LNCaP clone FGC (cell line): ENCODE measurements around the gene FOXK1.
"Not testable (repeated sequence)": the region's sequence is repeated elsewhere in the genome, so short reads cannot be mapped to it uniquely, and the experiment has no call there.

Source experiments
- DNase-seq: peaks from one replicate; pipeline ENCODE4 v3.0.0-alpha.2; 2011; ENCODE audit warnings: low read depth
- H3K4me3 ChIP-seq: 2 replicates; pipeline ENCODE4 v1.5.1; 2011; ENCODE audit warnings: mild to moderate bottlenecking, low read depth, low read length, control low read depth
- CTCF ChIP-seq: IDR thresholded peaks from 2 replicates; pipeline ENCODE4 v1.5.1; 2012; ENCODE audit warnings: mild to moderate bottlenecking; ENCODE audit not compliant: control insufficient read depth, insufficient read depth; ENCODE audit errors: extremely low read depth

The FOXK1 gene

GRCh38 chr7:4690953-4691856 lies 9.1 kb downstream of the FOXK1 start:
- DNase-seq, result no peak
- no peak for TF ChIP-seq CTCF
- H3K4me3 ChIP-seq, result no peak overlapping the region

GRCh38 chr7:4692055-4692454 lies 10.0 kb downstream of the FOXK1 start:
- H3K4me3 ChIP-seq, result no peak overlapping the region
- DNase-seq, result no peak
- no peak for TF ChIP-seq CTCF

- H3K4me3 ChIP-seq, DNase-seq: not testable (repeated sequence)
Observed at GRCh38 chr7:4692622-4693021, 10.5 kb downstream of the FOXK1 start.

GRCh38 chr7:4693152-4693551 lies 11.1 kb downstream of the FOXK1 start:
- no peak overlapping the region for H3K4me3 ChIP-seq
- no peak for DNase-seq
- no peak for TF ChIP-seq CTCF

GRCh38 chr7:4693749-4694148 lies 11.7 kb downstream of the FOXK1 start:
- no peak for DNase-seq
- no peak for TF ChIP-seq CTCF
- H3K4me3 ChIP-seq, result no peak overlapping the region

- H3K4me3 ChIP-seq, result no peak overlapping the region
- DNase-seq, result no peak
- TF ChIP-seq CTCF, result no peak
Observed at GRCh38 chr7:4694305-4694704, 12.2 kb downstream of the FOXK1 start.

GRCh38 chr7:4698707-4699275 lies 16.7 kb downstream of the FOXK1 start:
- H3K4me3 ChIP-seq, result no peak overlapping the region
- no peak for DNase-seq
- no peak for TF ChIP-seq CTCF
